Loucy (cell line): ENCODE results near the gene PARVB.

Experiments used
- CTCF ChIP-seq: fragments of 200-600 bp; sonication (generic); conservative IDR thresholded peaks from 2 replicates; pipeline ENCODE4 v1.5.1; 2014; ENCODE audit warnings: mild to moderate bottlenecking, antibody characterized with exemption, low read length
- EZH2phosphoT487 ChIP-seq: fragments of 200-600 bp; IDR thresholded peaks from 2 replicates; pipeline ENCODE4 v1.6.1; 2018; ENCODE audit warnings: antibody characterized with exemption, mild to moderate bottlenecking, moderate library complexity, borderline replicate concordance

GRCh38 chr22:44161673-44162072, 137.6 kb downstream of the PARVB start:
- no peak for TF ChIP-seq CTCF
- TF ChIP-seq EZH2phosphoT487 = no peak
